ENCODE measurements around the gene GK2.

- TF ChIP-seq CTCF (IDR thresholded peaks at IDR 0.05) (no peak), REST (IDR thresholded peaks at IDR 0.05; ENCODE audit: insufficient read depth in 1 of 2, low read depth in 2 of 2, low read length in 1 of 2) (no peak), TCF7L2 (IDR thresholded peaks at IDR 0.05; ENCODE audit: low read depth, low read length) (no peak)
Observed at GRCh38 chr4:79396794-79397193, 11.2 kb downstream of the GK2 start.
